SK-N-SH treated with all-trans-retinoic acid at 6 μM for 48 hours (cell line): Measurements from ENCODE around the gene KRT76.

Source experiments
- ARNTL ChIP-seq: fragments of 450-650 bp; formaldehyde crosslinking; IDR thresholded peaks from 2 replicates; pipeline ENCODE4 v1.5.0; 2020; ENCODE audit warnings: low read depth, mild to moderate bottlenecking, moderate library complexity, borderline replicate concordance
- BACH2 ChIP-seq: fragments of 250-450 bp; sonication (Bioruptor Pico); IDR thresholded peaks from 2 replicates; pipeline ENCODE4 v1.9.0; 2021; ENCODE audit warnings: mild to moderate bottlenecking, borderline replicate concordance
- ESRRG ChIP-seq: fragments of 250-450 bp; sonication (Bioruptor Pico); IDR thresholded peaks from 2 replicates; pipeline ENCODE4 v1.6.1; 2021; ENCODE audit warnings: mild to moderate bottlenecking
- GLIS3 ChIP-seq: fragments of 250-450 bp; sonication (Bioruptor Pico); IDR thresholded peaks from 2 replicates; pipeline ENCODE4 v1.5.0; 2020; ENCODE audit warnings: mild to moderate bottlenecking, moderate library complexity
- ISL1 ChIP-seq: fragments of 250-450 bp; sonication (Bioruptor Pico); IDR thresholded peaks from 2 replicates; pipeline ENCODE4 v2.1.2; 2022; ENCODE audit warnings: mild to moderate bottlenecking, moderate library complexity
- OSR1 ChIP-seq: fragments of 250-450 bp; sonication (Bioruptor Pico); IDR thresholded peaks from 2 replicates; pipeline ENCODE4 v1.8.0; 2022; ENCODE audit warnings: moderate library complexity, mild to moderate bottlenecking, inconsistent platforms
- ZFP3 ChIP-seq: fragments of 250-450 bp; sonication (Bioruptor Pico); IDR thresholded peaks from 2 replicates; pipeline ENCODE4 v1.5.0; 2020; ENCODE audit warnings: mild to moderate bottlenecking, moderate library complexity
- ZFP30 ChIP-seq: fragments of 450-650 bp; formaldehyde crosslinking; IDR thresholded peaks from 2 replicates; pipeline ENCODE4 v1.5.0; 2022; ENCODE audit warnings: mild to moderate bottlenecking, moderate library complexity
- ZNF565 ChIP-seq: fragments of 450-650 bp; formaldehyde crosslinking; conservative IDR thresholded peaks from 2 replicates; pipeline ENCODE4 v1.5.0; 2020; ENCODE audit warnings: low read depth, mild to moderate bottlenecking, moderate library complexity
- ZNF70 ChIP-seq: fragments of 450-650 bp; formaldehyde crosslinking; IDR thresholded peaks from 2 replicates; pipeline ENCODE4 v1.5.0; 2020; ENCODE audit warnings: mild to moderate bottlenecking, moderate library complexity
- ZNF8 ChIP-seq: fragments of 450-650 bp; formaldehyde crosslinking; IDR thresholded peaks from 2 replicates; pipeline ENCODE4 v1.5.0; 2020; ENCODE audit warnings: mild to moderate bottlenecking, moderate library complexity
- TF ChIP-seq, protein P1 (sequence below): fragments of 250-450 bp; sonication (Bioruptor Pico); IDR thresholded peaks from 2 replicates; pipeline ENCODE4 v1.5.1; 2020; ENCODE audit warnings: low read depth, mild to moderate bottlenecking, moderate library complexity
- TF ChIP-seq, protein P2 (sequence below): fragments of 250-450 bp; sonication (Bioruptor Pico); IDR thresholded peaks from 2 replicates; pipeline ENCODE4 v1.5.0; 2020; ENCODE audit warnings: mild to moderate bottlenecking, moderate library complexity
- TF ChIP-seq, protein P3 (sequence below): fragments of 250-450 bp; sonication (Bioruptor Pico); IDR thresholded peaks from 2 replicates; pipeline ENCODE4 v1.8.0; 2020; ENCODE audit warnings: mild to moderate bottlenecking, moderate library complexity, borderline replicate concordance

DNA sequence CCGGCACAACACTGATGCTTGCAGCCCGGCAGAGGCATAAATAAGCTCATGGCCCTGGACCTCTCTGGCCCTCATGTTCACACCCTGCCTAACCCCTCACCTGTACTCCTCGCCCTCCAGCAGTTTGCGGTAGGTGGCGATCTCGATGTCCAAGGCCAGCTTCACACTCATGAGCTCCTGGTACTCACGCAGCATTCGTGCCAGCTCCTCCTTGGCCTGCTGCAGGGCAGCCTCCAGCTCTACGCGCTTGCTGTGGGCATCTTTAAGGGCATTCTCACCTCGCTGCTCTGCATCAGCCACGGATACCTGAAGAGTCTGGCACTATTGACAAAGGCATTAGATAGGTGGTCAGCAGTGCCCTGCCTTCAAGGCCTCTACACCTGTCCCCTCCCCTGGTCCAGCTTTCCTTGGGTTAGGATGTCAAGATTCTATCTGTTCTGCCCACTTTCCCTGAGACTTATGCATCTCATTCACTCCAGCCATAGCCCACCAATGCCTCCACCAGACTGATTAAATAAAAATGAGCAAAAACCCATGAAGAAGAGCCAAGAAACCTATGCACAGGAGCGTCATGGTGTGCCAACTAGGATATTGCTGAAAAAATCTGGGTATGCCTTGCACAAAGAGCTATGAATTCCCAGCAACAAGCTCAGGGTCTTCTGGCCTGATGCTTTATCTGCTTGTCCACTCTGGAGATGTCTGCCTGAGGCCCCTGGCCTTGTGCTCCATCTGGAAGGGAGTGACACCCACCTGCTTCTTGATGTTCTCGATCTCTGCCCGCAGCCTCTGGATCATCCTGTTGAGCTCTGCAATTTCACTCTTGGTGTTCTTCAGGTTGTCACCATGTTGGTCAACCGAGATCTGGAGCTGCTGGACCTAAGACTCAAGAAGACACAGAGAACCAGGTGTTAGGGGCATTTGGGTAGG is 30.7 kb upstream of the KRT76 start:
- TF ChIP-seq ZFP3 (no peak), ARNTL (CRISPR knock-in tag) (no peak), ZNF8 (no peak), ISL1 (CRISPR knock-in tag) (no peak), ZFP30 (CRISPR knock-in tag) (no peak), OSR1 (CRISPR knock-in tag) (no peak), ZNF565 (CRISPR knock-in tag) (no peak), ESRRG (no peak), GLIS3 (CRISPR knock-in tag) (no peak), ZNF70 (CRISPR knock-in tag) (no peak), BACH2 (no peak)
- TF ChIP-seq, protein P1, sequence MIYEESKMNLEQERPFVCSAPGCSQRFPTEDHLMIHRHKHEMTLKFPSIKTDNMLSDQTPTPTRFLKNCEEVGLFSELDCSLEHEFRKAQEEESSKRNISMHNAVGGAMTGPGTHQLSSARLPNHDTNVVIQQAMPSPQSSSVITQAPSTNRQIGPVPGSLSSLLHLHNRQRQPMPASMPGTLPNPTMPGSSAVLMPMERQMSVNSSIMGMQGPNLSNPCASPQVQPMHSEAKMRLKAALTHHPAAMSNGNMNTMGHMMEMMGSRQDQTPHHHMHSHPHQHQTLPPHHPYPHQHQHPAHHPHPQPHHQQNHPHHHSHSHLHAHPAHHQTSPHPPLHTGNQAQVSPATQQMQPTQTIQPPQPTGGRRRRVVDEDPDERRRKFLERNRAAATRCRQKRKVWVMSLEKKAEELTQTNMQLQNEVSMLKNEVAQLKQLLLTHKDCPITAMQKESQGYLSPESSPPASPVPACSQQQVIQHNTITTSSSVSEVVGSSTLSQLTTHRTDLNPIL (CRISPR knock-in tag), result no peak
- TF ChIP-seq, protein P2, sequence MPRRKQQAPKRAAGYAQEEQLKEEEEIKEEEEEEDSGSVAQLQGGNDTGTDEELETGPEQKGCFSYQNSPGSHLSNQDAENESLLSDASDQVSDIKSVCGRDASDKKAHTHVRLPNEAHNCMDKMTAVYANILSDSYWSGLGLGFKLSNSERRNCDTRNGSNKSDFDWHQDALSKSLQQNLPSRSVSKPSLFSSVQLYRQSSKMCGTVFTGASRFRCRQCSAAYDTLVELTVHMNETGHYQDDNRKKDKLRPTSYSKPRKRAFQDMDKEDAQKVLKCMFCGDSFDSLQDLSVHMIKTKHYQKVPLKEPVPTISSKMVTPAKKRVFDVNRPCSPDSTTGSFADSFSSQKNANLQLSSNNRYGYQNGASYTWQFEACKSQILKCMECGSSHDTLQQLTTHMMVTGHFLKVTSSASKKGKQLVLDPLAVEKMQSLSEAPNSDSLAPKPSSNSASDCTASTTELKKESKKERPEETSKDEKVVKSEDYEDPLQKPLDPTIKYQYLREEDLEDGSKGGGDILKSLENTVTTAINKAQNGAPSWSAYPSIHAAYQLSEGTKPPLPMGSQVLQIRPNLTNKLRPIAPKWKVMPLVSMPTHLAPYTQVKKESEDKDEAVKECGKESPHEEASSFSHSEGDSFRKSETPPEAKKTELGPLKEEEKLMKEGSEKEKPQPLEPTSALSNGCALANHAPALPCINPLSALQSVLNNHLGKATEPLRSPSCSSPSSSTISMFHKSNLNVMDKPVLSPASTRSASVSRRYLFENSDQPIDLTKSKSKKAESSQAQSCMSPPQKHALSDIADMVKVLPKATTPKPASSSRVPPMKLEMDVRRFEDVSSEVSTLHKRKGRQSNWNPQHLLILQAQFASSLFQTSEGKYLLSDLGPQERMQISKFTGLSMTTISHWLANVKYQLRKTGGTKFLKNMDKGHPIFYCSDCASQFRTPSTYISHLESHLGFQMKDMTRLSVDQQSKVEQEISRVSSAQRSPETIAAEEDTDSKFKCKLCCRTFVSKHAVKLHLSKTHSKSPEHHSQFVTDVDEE, result no peak
- TF ChIP-seq, protein P3, sequence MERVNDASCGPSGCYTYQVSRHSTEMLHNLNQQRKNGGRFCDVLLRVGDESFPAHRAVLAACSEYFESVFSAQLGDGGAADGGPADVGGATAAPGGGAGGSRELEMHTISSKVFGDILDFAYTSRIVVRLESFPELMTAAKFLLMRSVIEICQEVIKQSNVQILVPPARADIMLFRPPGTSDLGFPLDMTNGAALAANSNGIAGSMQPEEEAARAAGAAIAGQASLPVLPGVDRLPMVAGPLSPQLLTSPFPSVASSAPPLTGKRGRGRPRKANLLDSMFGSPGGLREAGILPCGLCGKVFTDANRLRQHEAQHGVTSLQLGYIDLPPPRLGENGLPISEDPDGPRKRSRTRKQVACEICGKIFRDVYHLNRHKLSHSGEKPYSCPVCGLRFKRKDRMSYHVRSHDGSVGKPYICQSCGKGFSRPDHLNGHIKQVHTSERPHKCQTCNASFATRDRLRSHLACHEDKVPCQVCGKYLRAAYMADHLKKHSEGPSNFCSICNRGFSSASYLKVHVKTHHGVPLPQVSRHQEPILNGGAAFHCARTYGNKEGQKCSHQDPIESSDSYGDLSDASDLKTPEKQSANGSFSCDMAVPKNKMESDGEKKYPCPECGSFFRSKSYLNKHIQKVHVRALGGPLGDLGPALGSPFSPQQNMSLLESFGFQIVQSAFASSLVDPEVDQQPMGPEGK (CRISPR knock-in tag), result no peak
